ENCODE data around the gene ARRDC1. TPM values are rescaled to one million over a fixed set of nuclear protein-coding genes. Genes with fewer than 3 reads are reported as not detected.

Gene ARRDC1
- total RNA-seq, 1 donor from 2014 or later, result 71.0 TPM

DNA sequence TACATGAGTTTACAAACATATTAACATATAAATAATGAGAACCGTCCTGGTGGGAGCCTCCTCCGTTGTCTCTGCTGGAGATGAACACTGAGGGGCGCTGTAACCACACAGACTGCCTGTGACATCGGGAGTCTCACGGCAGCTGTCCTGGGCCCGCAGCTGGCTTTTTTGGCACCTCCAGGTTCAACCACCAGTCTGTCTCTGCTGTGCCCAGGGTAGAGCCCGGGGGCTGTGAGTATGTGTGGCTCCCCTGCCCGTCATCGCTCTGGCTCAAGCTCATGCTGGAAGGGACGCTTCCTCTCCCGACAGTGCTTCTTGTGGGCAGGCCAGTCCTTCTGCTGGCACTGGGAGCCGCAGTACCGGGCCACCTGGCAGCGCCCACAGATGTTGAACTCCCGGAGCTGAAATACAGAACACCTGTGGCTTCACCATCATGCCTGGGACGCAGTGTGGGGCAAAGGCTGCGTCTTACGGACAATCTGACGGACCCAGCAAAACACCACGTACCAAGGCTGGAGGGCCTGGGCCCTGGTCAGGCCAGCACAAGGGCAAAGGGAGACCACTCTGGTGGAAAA is 23.1 kb upstream of the ARRDC1 start:
- H3K9me3 ChIP-seq, result no peaks in the 10 kb centered on the region
- H3K27me3 ChIP-seq (ENCODE audit: low read depth), result no peaks in the 10 kb centered on the region
- peaks cover 15% of the 10 kb centered on the region for H3K4me1 ChIP-seq
- DNase-seq, result peak; percentile 46
- H3K27ac ChIP-seq, result no peak overlapping the region
- TF ChIP-seq, protein P1, sequence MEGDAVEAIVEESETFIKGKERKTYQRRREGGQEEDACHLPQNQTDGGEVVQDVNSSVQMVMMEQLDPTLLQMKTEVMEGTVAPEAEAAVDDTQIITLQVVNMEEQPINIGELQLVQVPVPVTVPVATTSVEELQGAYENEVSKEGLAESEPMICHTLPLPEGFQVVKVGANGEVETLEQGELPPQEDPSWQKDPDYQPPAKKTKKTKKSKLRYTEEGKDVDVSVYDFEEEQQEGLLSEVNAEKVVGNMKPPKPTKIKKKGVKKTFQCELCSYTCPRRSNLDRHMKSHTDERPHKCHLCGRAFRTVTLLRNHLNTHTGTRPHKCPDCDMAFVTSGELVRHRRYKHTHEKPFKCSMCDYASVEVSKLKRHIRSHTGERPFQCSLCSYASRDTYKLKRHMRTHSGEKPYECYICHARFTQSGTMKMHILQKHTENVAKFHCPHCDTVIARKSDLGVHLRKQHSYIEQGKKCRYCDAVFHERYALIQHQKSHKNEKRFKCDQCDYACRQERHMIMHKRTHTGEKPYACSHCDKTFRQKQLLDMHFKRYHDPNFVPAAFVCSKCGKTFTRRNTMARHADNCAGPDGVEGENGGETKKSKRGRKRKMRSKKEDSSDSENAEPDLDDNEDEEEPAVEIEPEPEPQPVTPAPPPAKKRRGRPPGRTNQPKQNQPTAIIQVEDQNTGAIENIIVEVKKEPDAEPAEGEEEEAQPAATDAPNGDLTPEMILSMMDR (IDR thresholded peaks at IDR 0.05), result peak; percentile 31
- no peak for ATAC-seq
- intact Hi-C loops (cut with DNase I), result no loop called here
- H3K4me3 ChIP-seq, result no peak overlapping the region
- peaks cover 46% of the 10 kb centered on the region for H3K36me3 ChIP-seq

DNA sequence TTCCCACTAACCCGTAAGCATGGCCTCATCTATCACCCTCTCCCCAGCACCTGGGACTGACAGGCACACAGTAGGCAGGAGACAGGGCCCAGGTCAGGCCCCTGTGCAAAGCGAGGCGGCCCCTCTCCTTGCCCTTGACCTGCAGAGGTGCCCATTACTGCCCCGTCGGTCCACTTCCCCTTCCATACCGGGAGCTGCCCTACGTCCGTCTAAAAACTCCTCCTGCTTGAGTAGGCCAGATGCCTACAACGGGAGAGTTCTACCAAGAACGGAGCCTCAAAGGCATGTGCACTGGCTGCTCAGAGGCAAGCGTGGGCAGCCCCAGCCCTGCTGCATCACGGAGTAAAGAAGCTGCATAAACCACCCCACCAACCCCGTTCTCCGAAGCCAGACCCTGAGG is 22.1 kb upstream of the ARRDC1 start:
- no peak for ATAC-seq
- peaks cover 56% of the 10 kb centered on the region for H3K36me3 ChIP-seq

DNA sequence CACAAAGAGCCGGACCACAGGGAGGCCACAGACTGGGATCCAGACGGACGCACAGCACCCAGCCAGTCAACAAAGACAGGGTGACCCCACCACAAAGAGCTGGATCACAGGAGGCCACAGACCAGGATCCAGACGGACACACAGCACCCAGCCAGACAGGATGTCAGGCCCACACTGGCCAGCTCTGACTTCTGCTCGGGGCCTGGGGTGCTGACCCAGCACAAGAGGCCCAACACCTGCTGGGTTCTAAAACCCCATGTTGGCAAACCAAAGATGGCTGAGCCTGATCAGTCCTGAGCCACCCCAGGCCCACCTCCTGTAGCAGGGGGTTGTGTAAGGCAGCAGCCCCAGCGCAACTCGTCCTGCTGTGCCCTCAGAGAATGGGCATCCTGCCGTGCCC is 21.5 kb upstream of the ARRDC1 start:
- peaks cover 10% of the 10 kb centered on the region for H3K4me1 ChIP-seq
- no peak overlapping the region for H3K4me3 ChIP-seq
- TF ChIP-seq, protein P1 (IDR thresholded peaks at IDR 0.05), result no peak
- H3K27me3 ChIP-seq (ENCODE audit: low read depth), result no peaks in the 10 kb centered on the region
- DNase-seq (no peak), ATAC-seq (no peak)
- peaks cover 56% of the 10 kb centered on the region for H3K36me3 ChIP-seq
- H3K27ac ChIP-seq, result no peak overlapping the region
- intact Hi-C loops (cut with DNase I), result no loop called here
- H3K9me3 ChIP-seq, result no peaks in the 10 kb centered on the region

More for the DNA sequence above, 22.1 kb upstream of the ARRDC1 start:
- Histone ChIP-seq H3K4me3 (no peak overlapping the region), H3K4me1 (peaks cover 8% of the 10 kb centered on the region), H3K27me3 (ENCODE audit: low read depth) (no peaks in the 10 kb centered on the region), H3K27ac (no peak overlapping the region), H3K9me3 (no peaks in the 10 kb centered on the region)
- DNase-seq, result no peak
- TF ChIP-seq, protein P1 (IDR thresholded peaks at IDR 0.05), result no peak
- intact Hi-C loops (cut with DNase I), result no loop called here

DNA sequence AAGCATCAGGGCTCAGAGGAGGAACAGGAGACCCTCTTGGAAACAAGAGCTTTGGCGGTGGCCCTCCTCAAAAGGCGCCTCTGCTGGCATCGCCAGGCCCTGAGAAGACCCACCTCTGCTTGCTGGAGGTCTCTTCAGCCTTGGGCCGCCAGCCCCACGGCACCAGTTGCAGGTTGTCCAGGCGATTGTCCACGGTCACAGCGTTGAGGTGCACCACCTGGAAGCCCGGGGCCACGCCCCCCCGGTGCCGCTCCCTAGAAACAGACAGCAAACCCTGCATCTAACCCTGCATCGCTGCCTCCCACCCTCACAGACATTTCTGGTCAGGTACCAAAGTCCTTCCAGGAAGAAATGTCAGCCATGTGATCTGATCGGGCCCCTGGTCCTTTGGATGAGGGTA is 18.6 kb upstream of the ARRDC1 start:
- H3K36me3 ChIP-seq, result peaks cover 47% of the 10 kb centered on the region
- no peak for DNase-seq
- intact Hi-C loops (cut with DNase I), result no loop called here
- TF ChIP-seq, protein P1 (IDR thresholded peaks at IDR 0.05), result no peak
- H3K9me3 ChIP-seq, result no peaks in the 10 kb centered on the region
- ATAC-seq, result no peak
- no peak overlapping the region for H3K4me3 ChIP-seq
- peaks cover 19% of the 10 kb centered on the region for H3K4me1 ChIP-seq
- H3K27ac ChIP-seq, result no peak overlapping the region
- no peaks in the 10 kb centered on the region for H3K27me3 ChIP-seq (ENCODE audit: low read depth)

DNA sequence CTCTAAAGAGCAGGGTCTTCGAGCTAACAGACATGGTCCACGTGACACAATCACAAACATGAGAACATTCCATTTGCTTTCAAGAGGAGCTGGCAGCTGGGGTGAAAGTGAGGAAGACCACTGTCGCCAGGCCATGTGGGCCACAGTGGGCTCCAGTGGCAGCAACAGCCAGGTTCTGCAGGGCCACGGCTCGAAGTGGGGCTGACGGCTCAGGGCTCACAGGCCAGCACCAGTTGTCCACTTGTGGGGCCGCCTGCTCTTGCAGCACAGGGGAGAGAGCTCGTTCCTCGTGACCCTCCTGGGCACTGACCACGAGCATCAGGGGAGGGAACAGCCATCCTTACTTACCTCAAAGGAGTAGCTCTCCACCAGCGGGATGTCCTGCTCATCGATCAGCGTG is 17.2 kb upstream of the ARRDC1 start:
- intact Hi-C loops (cut with DNase I), result no loop called here
- ATAC-seq (no peak), DNase-seq (no peak)
- H3K4me3 ChIP-seq, result no peak overlapping the region
- no peak overlapping the region for H3K27ac ChIP-seq
- TF ChIP-seq, protein P1 (IDR thresholded peaks at IDR 0.05), result no peak
- peaks cover 35% of the 10 kb centered on the region for H3K36me3 ChIP-seq
- peaks cover 30% of the 10 kb centered on the region for H3K4me1 ChIP-seq
- H3K9me3 ChIP-seq, result no peaks in the 10 kb centered on the region
- no peaks in the 10 kb centered on the region for H3K27me3 ChIP-seq (ENCODE audit: low read depth)
